ENCODE measurements around the gene CCNF. TPM values are rescaled to one million over a fixed set of nuclear protein-coding genes. Genes with fewer than 3 reads are reported as not detected.

CCNF gene
- total and polyA plus RNA-seq, 2 of the 8 experiments (the other 6 are each of a cell fraction or from before 2014, with no cell fraction given), result 15.4 to 54.3 TPM

DNA sequence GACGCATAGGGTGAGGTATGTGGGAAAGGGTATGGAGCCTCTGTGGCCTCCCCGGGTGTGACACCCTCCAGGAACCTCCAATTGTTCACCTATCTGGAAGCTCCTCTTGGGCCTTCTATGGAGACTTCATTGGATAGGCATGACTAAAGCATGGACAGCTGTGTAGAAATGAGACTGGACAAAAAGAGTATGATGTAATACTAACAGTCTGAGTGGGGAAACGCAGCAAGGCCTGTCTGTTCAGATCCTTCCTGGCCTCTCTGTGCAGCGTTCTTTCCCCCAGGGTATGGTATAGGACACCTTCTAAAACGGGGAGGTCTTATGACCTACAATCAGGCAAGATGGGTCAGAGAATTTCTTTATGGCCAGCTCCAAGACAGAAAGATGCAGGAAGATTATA, 30.7 kb upstream of the CCNF start:
- no peak overlapping the region for H3K18ac ChIP-seq (ENCODE audit: extremely low read depth, low read length)
- H3K4me3 ChIP-seq (ENCODE audit: extremely low read depth in 1 of 4, insufficient read depth in 2 of 4, low read depth in 3 of 4, low read length in 4 of 4), result no peak overlapping the region
- H3K4ac ChIP-seq (replicated peaks; ENCODE audit: insufficient read length, low read depth, low read length), result no peak overlapping the region
- H3K4me2 ChIP-seq (ENCODE audit: insufficient read depth in 1 of 2, low read depth in 2 of 2, low read length in 2 of 2), result no peak overlapping the region
- H3K79me2 ChIP-seq (ENCODE audit: control insufficient read depth in 1 of 2, insufficient read depth in 2 of 2, low read length in 2 of 2), result no peaks in the 10 kb centered on the region
- no peaks in the 10 kb centered on the region; a peak in 1 of 4 replicates for H3K9me3 ChIP-seq (ENCODE audit: insufficient read depth in 2 of 2, low read depth in 1 of 2, low read length in 1 of 2)
- no peak overlapping the region for H3K9ac ChIP-seq (replicated peaks in 1 of 4; ENCODE audit: extremely low read depth in 1 of 4, low read depth in 3 of 4, low read length in 3 of 4)
- H3K23me2 ChIP-seq (ENCODE audit: low read depth, low read length), result no peaks in the 10 kb centered on the region; the same call in 1 of the 2 replicates
- H2AFZ ChIP-seq (ENCODE audit: low read length), result no peak overlapping the region; the same call in 1 of the 2 replicates
- no peak for DNase-seq (ENCODE audit: low read depth in 1 of 2, low spot score in 2 of 2)
- no peak overlapping the region for H2BK5ac ChIP-seq (ENCODE audit: low read depth, low read length)
- H3K27ac ChIP-seq (ENCODE audit: low read depth, low read length), result no peak overlapping the region
- no peak overlapping the region for H4K5ac ChIP-seq (ENCODE audit: insufficient read length, low read depth, low read length)
- no peaks in the 10 kb centered on the region for H3K36me3 ChIP-seq (ENCODE audit: control insufficient read depth in 2 of 4, insufficient read depth in 4 of 4, low read length in 3 of 4)
- no peak overlapping the region for H2BK120ac ChIP-seq (replicated peaks; ENCODE audit: low read depth, low read length)
- no peak overlapping the region for H2AK5ac ChIP-seq (ENCODE audit: low read depth, low read length)
- ChIA-PET CTCF (ENCODE audit: partially characterized antibody) (interaction anchor here (0.7 to 1.7 kb wide), 3 partner anchors 10 to 20 kb away, joined by 3 to 5 read pairs (median 3); no protein-coding TSS in a partner anchor), POLR2A (ENCODE audit: partially characterized antibody) (interaction anchor here (1.3 to 3.3 kb wide), 2 partner anchors 11 to 12 kb away, joined by 3 to 7 read pairs; no protein-coding TSS in a partner anchor)
- no peak overlapping the region for H3K56ac ChIP-seq (replicated peaks; ENCODE audit: insufficient read length, low read depth, low read length)
- no peak overlapping the region for H4K8ac ChIP-seq (ENCODE audit: extremely low read depth, insufficient read depth, low read length)
- no peak for FAIRE-seq
- no peaks in the 10 kb centered on the region for H3K79me1 ChIP-seq (ENCODE audit: low read depth, low read length)
- no peak overlapping the region for H2BK20ac ChIP-seq (ENCODE audit: low read length)
- H3K14ac ChIP-seq (ENCODE audit: insufficient read length), result no peak overlapping the region
- H2BK12ac ChIP-seq (ENCODE audit: low read depth, low read length), result no peak overlapping the region
- no peaks in the 10 kb centered on the region for H3K27me3 ChIP-seq (replicated peaks in 1 of 4; ENCODE audit: control insufficient read depth in 3 of 4, extremely low read depth in 1 of 4, insufficient read depth in 3 of 4, low read length in 3 of 4)
- no peaks in the 10 kb centered on the region for H3K4me1 ChIP-seq (replicated peaks in 1 of 4; ENCODE audit: control insufficient read depth in 3 of 4, insufficient read depth in 4 of 4, low read length in 3 of 4)
- no peak overlapping the region for H2BK15ac ChIP-seq (ENCODE audit: low read length)
- 93% methylated on average over 5 of the region's 5 CpGs; no CpG with 5 or more reads in 1 of the 2 experiments for WGBS, 2 experiments (ENCODE audit: extremely low coverage in 1 of 2, insufficient coverage in 1 of 2, insufficient read length in 1 of 2, insufficient replicate concordance in 2 of 2, low coverage in 1 of 2, low lambda C conversion rate in 2 of 2, missing lambda C conversion rate in 1 of 2)
- no peak overlapping the region for H4K91ac ChIP-seq (replicated peaks; ENCODE audit: insufficient read length, low read length)
- H3K23ac ChIP-seq (ENCODE audit: insufficient read length), result no peak overlapping the region
- no peaks in the 10 kb centered on the region for H4K20me1 ChIP-seq (replicated peaks in 1 of 2; ENCODE audit: control insufficient read depth in 1 of 2, insufficient read depth in 2 of 2, low read length in 2 of 2)
- TF ChIP-seq NANOG (IDR thresholded peaks at IDR 0.05; ENCODE audit: insufficient read depth, low read depth, low read length, poor library complexity, severe bottlenecking), result no peak
- no peak for TF ChIP-seq SRF (IDR thresholded peaks at IDR 0.05; ENCODE audit: low read depth, low read length)
- TF ChIP-seq FOSL1 (IDR thresholded peaks at IDR 0.05; ENCODE audit: insufficient read depth, low read depth, low read length), result no peak
- no peak for TF ChIP-seq KDM4A (IDR thresholded peaks at IDR 0.05; ENCODE audit: low read depth, low read length, severe bottlenecking)
- TF ChIP-seq SIN3A (conservative IDR thresholded peaks at IDR 0.05 in 1 of 2, IDR thresholded peaks at IDR 0.05 in 1 of 2; ENCODE audit: low read depth in 1 of 2, low read length in 2 of 2), result no peak
- TF ChIP-seq RNF2 (IDR thresholded peaks at IDR 0.05; ENCODE audit: borderline replicate concordance, low read depth, low read length, missing control alignments, poor library complexity, severe bottlenecking), result no peak
- TF ChIP-seq, protein P1, sequence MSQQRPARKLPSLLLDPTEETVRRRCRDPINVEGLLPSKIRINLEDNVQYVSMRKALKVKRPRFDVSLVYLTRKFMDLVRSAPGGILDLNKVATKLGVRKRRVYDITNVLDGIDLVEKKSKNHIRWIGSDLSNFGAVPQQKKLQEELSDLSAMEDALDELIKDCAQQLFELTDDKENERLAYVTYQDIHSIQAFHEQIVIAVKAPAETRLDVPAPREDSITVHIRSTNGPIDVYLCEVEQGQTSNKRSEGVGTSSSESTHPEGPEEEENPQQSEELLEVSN (IDR thresholded peaks at IDR 0.05), result no peak
- no peak for TF ChIP-seq CEBPB (IDR thresholded peaks at IDR 0.05; ENCODE audit: low read depth, low read length)
- TF ChIP-seq, protein P2, sequence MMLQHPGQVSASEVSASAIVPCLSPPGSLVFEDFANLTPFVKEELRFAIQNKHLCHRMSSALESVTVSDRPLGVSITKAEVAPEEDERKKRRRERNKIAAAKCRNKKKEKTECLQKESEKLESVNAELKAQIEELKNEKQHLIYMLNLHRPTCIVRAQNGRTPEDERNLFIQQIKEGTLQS (IDR thresholded peaks at IDR 0.05; ENCODE audit: insufficient read depth, low read depth, low read length), result no peak
- TF ChIP-seq KDM5A (IDR thresholded peaks at IDR 0.05; ENCODE audit: low read length), result no peak
- no peak for TF ChIP-seq SIX5 (IDR thresholded peaks at IDR 0.05; ENCODE audit: low read depth, low read length)
- TF ChIP-seq HDAC6 (IDR thresholded peaks at IDR 0.05; ENCODE audit: low read depth, low read length), result no peak
